Measurements from ENCODE around the gene SMARCA5.

GRCh38 chr4:143558823-143559756 is 45.6 kb downstream of the SMARCA5 start:
- TF ChIP-seq ZNF274 (IDR thresholded peaks at IDR 0.05; ENCODE audit: low read depth, low read length) (no peak), YY1 (IDR thresholded peaks at IDR 0.05; ENCODE audit: insufficient read depth, insufficient read length) (no peak), SUZ12 (IDR thresholded peaks at IDR 0.05; ENCODE audit: extremely low read depth, insufficient read depth, insufficient read length) (no peak)

All from NT2/D1 (cell line).